ENCODE measurements around the gene BSPRY. TPM values are rescaled to one million over a fixed set of nuclear protein-coding genes. Genes with fewer than 3 reads are reported as not detected.

The BSPRY gene
- total RNA-seq: 0.22 TPM

DNA sequence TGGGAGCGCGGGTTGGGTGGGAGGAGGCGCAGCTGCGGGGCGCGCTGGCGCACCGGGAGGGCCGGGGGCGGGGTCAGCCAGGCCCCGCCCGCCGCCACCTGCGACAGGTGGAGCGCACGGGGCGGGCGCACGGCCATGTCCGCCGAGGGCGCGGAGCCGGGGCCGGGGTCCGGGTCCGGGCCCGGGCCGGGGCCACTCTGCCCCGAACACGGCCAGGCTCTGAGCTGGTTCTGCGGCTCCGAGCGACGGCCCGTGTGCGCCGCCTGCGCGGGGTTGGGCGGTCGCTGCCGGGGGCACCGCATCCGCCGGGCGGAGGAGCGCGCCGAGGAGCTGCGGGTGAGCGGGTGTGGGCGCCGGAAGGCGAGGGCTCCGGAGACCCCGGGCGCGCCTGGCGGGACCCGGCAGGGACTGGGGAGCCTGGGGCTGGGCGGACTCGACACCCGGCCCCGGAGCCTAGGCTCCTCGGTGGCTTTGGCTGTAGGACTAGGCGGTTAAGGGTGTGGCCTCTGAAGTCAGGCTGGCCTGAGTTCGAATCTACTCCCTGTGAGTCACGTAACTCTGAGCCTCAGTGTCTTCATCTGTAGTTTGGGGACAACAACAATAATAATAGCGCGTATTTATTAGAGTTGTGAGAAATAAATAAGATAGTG is at the start of gene BSPRY:
Gene BSPRY (plus strand): TSS at position 97 of the 650 bp plus-strand sequence. CDS start 39 bp downstream, at position 136.
- DNase-seq (ENCODE audit: low spot score): no peak
- intact Hi-C loops (cut with DNase I): loop anchor here (5.0 kb wide), 1 partner anchor 38 kb away; no protein-coding TSS in a partner anchor
- ATAC-seq: peak; percentile 18

DNA sequence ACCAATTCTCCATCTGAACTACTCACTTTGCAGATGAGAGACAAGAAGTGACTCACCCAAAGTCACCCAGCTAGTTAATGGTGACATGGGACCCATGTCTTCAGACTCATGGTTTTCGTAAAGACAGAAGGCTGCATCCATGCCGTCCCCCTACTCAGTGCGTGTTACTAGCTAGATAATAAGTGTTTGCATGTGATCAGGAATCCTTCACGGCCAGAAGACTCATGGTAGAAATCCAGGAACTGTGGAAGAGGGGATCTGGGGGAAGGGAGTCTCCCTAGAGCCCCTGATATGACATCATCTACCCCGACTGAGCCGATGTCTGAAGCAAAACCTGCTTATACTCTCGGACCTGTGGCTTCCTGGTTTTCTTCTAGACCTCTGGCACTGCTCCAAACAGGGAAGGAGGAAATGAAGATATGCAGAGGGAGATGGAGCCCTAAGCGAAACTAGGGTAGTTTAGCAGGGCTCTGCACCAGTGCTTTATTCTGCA is 49.5 kb upstream of the BSPRY start:
- intact Hi-C loops (cut with DNase I): no loop called here
- ATAC-seq: no peak
- DNase-seq (ENCODE audit: low spot score): no peak

DNA sequence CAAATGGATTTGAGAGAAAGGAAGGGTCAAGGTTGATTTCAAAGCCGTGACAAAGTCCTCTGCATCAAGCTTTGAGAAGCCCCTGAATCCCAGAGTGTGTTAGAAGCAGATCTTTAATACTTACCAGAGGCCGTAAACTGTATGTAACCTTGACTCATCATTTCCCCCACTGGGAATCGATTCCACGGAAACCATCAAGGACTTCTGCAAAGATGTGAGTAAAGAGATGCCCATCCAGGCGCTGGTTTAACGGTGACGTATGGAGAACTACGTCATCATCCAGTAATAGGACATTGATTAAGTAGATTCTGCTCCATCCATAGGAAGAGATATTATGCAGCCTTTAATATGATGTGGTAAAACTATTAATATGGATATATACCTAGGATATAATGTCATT is 47.8 kb upstream of the BSPRY start:
- intact Hi-C loops (cut with DNase I): no loop called here
- DNase-seq (ENCODE audit: low spot score) (no peak), ATAC-seq (no peak)

DNA sequence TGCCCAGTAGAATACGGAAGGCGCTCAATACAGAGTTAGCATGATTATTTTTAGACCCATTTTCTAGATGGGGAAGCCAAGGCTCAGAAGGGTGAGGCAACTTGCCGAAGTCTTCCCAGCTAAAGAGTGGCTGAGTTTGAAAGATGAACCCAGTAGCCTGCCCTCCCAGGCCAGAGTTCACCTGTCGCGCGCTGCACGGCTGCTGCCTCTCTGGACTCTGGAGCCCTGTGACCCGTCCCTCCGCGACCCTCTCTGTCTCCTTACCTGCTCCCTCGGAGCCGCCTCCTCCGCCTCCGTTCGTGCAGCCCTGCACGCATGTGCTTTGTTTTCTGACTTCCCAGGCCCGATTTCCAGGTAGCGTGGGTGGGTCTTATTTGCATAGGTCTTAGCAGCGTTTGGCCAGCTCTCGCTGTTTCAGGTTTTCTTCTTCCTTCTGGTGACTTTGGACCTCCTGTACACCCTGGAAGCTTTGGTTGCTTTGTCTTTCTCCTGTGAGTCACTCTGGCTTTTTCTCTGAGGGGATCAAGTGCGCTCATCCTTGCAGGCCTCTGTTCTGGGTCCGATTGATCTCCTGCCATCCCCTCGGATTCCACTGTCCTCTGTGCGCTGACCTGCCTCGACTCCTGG is 46.4 kb upstream of the BSPRY start, which contains the start of gene RNF183:
Gene RNF183 (minus strand): TSS at position 585 of the 627 bp plus-strand sequence. CDS start 5,192 bp downstream, outside the sequence.
- intact Hi-C loops (cut with DNase I): no loop called here
- ATAC-seq (no peak), DNase-seq (ENCODE audit: low spot score) (no peak)

GRCh38 chr9:113306566-113306965 is 42.8 kb upstream of the BSPRY start:
- no peak for ATAC-seq
- intact Hi-C loops (cut with DNase I): no loop called here

GRCh38 chr9:113307396-113307975 is 41.9 kb upstream of the BSPRY start:
- ATAC-seq (no peak), DNase-seq (ENCODE audit: low spot score) (no peak)
- intact Hi-C loops (cut with DNase I): no loop called here

More at GRCh38 chr9:113306566-113306965, 42.8 kb upstream of the BSPRY start:
- DNase-seq (ENCODE audit: low spot score): no peak

DNA sequence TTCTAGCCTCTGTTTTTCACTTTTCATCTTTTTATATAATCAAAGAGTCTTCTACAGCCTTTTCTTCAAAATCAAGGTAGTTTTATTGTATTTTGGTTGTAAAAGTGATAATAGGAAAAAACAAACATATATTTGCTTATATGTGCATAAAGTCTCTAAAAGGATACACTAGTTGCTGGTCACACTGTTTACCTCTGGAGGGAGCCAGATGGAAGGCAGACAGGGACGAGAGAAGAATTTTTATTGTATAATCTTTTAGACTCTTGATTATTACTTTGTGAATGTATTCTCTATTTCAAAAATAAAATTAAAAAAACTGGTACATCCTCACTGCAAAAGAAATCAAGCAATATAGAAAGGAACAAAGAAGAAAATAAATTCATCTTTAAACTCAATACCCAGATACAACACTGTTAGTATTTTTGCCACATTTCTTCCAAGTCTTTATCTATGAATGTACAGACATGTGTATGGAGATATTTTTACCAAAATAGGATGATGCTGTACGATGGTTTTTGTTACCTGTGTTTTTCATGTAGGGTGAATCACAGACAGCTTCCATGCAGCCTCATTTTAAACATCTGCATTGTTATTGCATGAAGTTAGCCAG is 40.0 kb upstream of the BSPRY start:
- ATAC-seq (no peak), DNase-seq (ENCODE audit: low spot score) (no peak)
- intact Hi-C loops (cut with DNase I): no loop called here

- DNase-seq (ENCODE audit: low spot score) (no peak), ATAC-seq (no peak)
- intact Hi-C loops (cut with DNase I): no loop called here
These were observed 38.8 kb upstream of the BSPRY start for GRCh38 chr9:113310538-113310937.

- ATAC-seq (no peak), DNase-seq (ENCODE audit: low spot score) (no peak)
- intact Hi-C loops (cut with DNase I): no loop called here
These were observed 37.4 kb upstream of the BSPRY start for GRCh38 chr9:113311961-113312360.

- ATAC-seq: no peak
- intact Hi-C loops (cut with DNase I): no loop called here
These were observed 36.1 kb upstream of the BSPRY start for GRCh38 chr9:113313261-113313660.

DNA sequence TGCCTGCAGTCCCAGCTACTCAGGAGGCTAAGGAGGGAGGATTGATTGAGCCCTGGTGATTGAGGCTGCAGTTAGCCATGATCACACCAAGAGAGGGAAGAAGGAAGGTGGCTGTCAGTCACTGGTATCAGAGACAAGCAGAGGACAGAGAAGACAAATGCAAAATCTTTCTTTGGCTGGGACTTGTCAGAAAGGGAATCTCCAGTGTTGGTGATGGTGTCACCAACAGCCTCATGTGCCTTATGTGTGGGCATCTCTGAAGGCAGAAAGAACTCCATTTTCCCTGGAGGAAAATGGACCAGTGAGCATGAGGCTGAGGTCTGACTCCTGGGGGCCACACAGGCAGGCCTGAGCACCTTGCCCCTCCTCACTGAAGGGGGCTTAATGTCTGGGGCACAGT is 34.1 kb upstream of the BSPRY start:
- ATAC-seq (no peak), DNase-seq (ENCODE audit: low spot score) (no peak)
- intact Hi-C loops (cut with DNase I): no loop called here

More at GRCh38 chr9:113313261-113313660, 36.1 kb upstream of the BSPRY start:
- no peak for DNase-seq (ENCODE audit: low spot score)

GRCh38 chr9:113316030-113316429 is 33.3 kb upstream of the BSPRY start:
- DNase-seq (ENCODE audit: low spot score) (no peak), ATAC-seq (no peak)
- intact Hi-C loops (cut with DNase I): no loop called here

DNA sequence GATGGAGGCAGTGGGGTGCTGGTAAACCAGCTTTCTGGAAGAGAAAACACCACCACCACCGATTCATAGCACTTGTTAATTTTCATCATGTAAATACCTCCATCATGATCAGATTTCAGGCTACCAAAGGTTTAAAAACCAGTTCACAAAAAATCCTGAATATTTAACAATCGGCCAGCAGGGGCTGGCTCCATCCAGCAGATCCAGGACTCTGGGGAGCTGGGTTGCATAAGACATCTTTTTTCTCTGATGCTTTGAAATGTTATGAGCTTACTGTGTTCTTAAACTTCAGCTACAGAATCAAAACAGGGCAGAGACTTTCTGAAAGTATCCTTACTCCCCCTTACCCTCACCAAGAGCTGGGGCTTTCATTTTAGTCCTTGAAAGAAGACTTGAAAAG is 31.6 kb upstream of the BSPRY start:
- ATAC-seq (peak; percentile 89), DNase-seq (ENCODE audit: low spot score) (no peak)
- intact Hi-C loops (cut with DNase I): no loop called here

- DNase-seq (ENCODE audit: low spot score): no peak
- ATAC-seq: no peak
- intact Hi-C loops (cut with DNase I): no loop called here
These were observed 30.3 kb upstream of the BSPRY start for GRCh38 chr9:113319054-113319453.

DNA sequence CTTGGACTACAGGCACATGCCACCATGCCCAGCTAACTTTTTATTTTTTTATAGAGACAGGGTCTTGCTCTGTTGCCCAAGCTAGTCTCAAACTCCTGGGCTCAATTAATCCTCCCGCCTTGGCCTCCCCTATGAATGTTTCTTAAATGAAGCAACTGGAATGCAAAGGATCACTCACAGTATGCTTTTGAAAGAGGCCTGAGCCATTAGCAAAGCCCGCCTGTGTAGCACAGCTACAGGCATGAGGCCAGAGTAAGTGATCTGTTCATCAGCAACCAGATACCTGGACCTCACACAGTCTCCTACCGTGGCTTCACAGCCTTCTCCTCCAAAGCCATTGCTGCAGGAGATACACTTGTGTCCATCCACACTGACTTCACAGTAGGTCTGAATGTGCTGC is 29.3 kb upstream of the BSPRY start:
- DNase-seq (ENCODE audit: low spot score): no peak
- no peak for ATAC-seq
- intact Hi-C loops (cut with DNase I): no loop called here

GRCh38 chr9:113322671-113323070 is 26.7 kb upstream of the BSPRY start:
- intact Hi-C loops (cut with DNase I): no loop called here
- ATAC-seq (no peak), DNase-seq (ENCODE audit: low spot score) (no peak)

DNA sequence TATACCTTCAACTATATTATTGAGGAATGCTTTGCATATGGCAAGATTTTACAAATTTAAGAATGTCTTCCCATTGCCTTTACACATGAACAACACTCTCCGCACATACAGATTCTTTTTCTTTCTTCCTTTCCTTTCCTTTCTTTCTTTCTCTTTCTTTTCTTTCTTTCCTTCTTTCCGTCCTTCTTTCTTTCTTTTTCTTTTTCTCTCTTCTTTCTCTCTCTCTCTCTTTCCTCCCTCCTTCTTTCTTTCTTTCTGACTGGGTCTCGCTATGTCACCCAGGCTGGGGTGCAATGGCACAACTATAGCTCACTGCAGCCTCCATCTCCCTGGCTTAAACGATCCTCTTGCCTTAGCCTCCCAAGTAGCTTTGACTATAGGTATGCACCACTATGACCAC is 23.1 kb upstream of the BSPRY start:
- no peak for ATAC-seq
- intact Hi-C loops (cut with DNase I): no loop called here
- DNase-seq (ENCODE audit: low spot score): no peak

- ATAC-seq (no peak), DNase-seq (ENCODE audit: low spot score) (no peak)
- intact Hi-C loops (cut with DNase I): no loop called here
These were observed 21.1 kb upstream of the BSPRY start for GRCh38 chr9:113328045-113328782.

GRCh38 chr9:113331780-113332179 is 17.6 kb upstream of the BSPRY start:
- DNase-seq (ENCODE audit: low spot score) (no peak), ATAC-seq (no peak)
- intact Hi-C loops (cut with DNase I): no loop called here
